HEK293 (cell line): Measurements from ENCODE around the gene ARHGEF37.

Experiments
- CTCF ChIA-PET: fragments of 350-600 bp; formaldehyde crosslinking; extraction: SDS; loops from one replicate; lab custom pipeline; 2021; ENCODE audit warnings: antibody characterized with exemption; lab: Yijun Ruan, JAX
- POLR2A ChIA-PET: fragments of 300-600 bp; formaldehyde crosslinking; extraction: SDS; loops from one replicate; lab custom pipeline; 2020; ENCODE audit warnings: antibody characterized with exemption, inconsistent platforms; lab: Yijun Ruan, JAX
- H3K27ac ChIP-seq: fragments of 200-500 bp; sonication (Bioruptor generic); 2 replicates; pipeline ENCODE4 v1.5.1; 2014; ENCODE audit warnings: low read depth, low read length, control low read depth, inconsistent platforms; ENCODE audit errors: extremely low read depth
- H3K36me3 ChIP-seq, 2 experiments: fragments of 200-500 bp in 1 of 2; sonication (Bioruptor generic) in 1 of 2; 1 replicate in 1 of 2; 2 replicates in 1 of 2; pipeline ENCODE4 v1.5.1; 2014 to 2017; ENCODE audit warnings: inconsistent platforms in 2 of 2, low read length in 2 of 2; ENCODE audit not compliant: control insufficient read depth in 2 of 2, insufficient read depth in 1 of 2
- H3K4me1 ChIP-seq: fragments of 200-500 bp; sonication (Bioruptor generic); 2 replicates; pipeline ENCODE4 v1.5.1; 2014; ENCODE audit warnings: mild to moderate bottlenecking, low read length, inconsistent platforms; ENCODE audit not compliant: control insufficient read depth, insufficient read depth
- H3K4me3 ChIP-seq: 2 replicates; pipeline ENCODE4 v1.5.1; 2011; ENCODE audit warnings: low read depth, mild to moderate bottlenecking, control low read depth, low read length, moderate library complexity
- H3K9me3 ChIP-seq: fragments of 200-500 bp; sonication (Bioruptor generic); 2 replicates; pipeline ENCODE4 v1.5.1; 2014; ENCODE audit warnings: low read depth, low read length, inconsistent platforms; ENCODE audit not compliant: control insufficient read depth, insufficient read depth
- CTCF ChIP-seq: fragments of 450-650 bp; formaldehyde crosslinking; IDR thresholded peaks from 2 replicates; pipeline ENCODE4 v1.5.1; 2016; ENCODE audit warnings: missing biosample characterization, missing genetic modification characterization
- EGR2 ChIP-seq: fragments of 450-650 bp; formaldehyde crosslinking; IDR thresholded peaks from 2 replicates; pipeline ENCODE4 v1.5.1; 2016; ENCODE audit warnings: low read depth, missing biosample characterization, missing genetic modification characterization
- IKZF3 ChIP-seq: fragments of 450-650 bp; IDR thresholded peaks from 2 replicates; pipeline ENCODE4 v1.5.0; 2018; ENCODE audit warnings: missing biosample characterization, mild to moderate bottlenecking, missing genetic modification characterization, moderate library complexity
- KLF10 ChIP-seq: fragments of 450-650 bp; IDR thresholded peaks from 2 replicates; pipeline ENCODE4 v1.5.1; 2018; ENCODE audit warnings: missing biosample characterization, mild to moderate bottlenecking, missing genetic modification characterization
- REPIN1 ChIP-seq: fragments of 450-650 bp; formaldehyde crosslinking; IDR thresholded peaks from 2 replicates; pipeline ENCODE4 v1.5.1; 2017; ENCODE audit warnings: missing biosample characterization, missing genetic modification characterization, low read depth
- SP7 ChIP-seq: fragments of 450-650 bp; formaldehyde crosslinking; IDR thresholded peaks from 2 replicates; pipeline ENCODE4 v1.5.1; 2016; ENCODE audit warnings: missing biosample characterization, missing genetic modification characterization
- ZBTB17 ChIP-seq: fragments of 450-650 bp; formaldehyde crosslinking; IDR thresholded peaks from 2 replicates; pipeline ENCODE4 v1.5.1; 2016; ENCODE audit warnings: missing biosample characterization, missing genetic modification characterization
- ZBTB21 ChIP-seq: fragments of 450-650 bp; formaldehyde crosslinking; IDR thresholded peaks from 2 replicates; pipeline ENCODE4 v1.5.1; 2017; ENCODE audit warnings: missing biosample characterization, missing genetic modification characterization
- ZBTB7A ChIP-seq: fragments of 450-650 bp; formaldehyde crosslinking; IDR thresholded peaks from 2 replicates; pipeline ENCODE4 v1.5.1; 2016; ENCODE audit warnings: low read depth, missing biosample characterization, missing genetic modification characterization
- ZFP3 ChIP-seq: fragments of 450-650 bp; formaldehyde crosslinking; IDR thresholded peaks from 2 replicates; pipeline ENCODE4 v1.5.1; 2016; ENCODE audit warnings: low read depth, missing biosample characterization, missing genetic modification characterization
- ZFP69B ChIP-seq: fragments of 450-650 bp; formaldehyde crosslinking; IDR thresholded peaks from 2 replicates; pipeline ENCODE4 v1.5.1; 2016; ENCODE audit warnings: missing biosample characterization, missing genetic modification characterization
- ZNF155 ChIP-seq: fragments of 450-650 bp; formaldehyde crosslinking; IDR thresholded peaks from 2 replicates; pipeline ENCODE4 v1.5.1; 2016; ENCODE audit warnings: missing biosample characterization, missing genetic modification characterization
- ZNF169 ChIP-seq: fragments of 450-650 bp; formaldehyde crosslinking; IDR thresholded peaks from 2 replicates; pipeline ENCODE4 v1.5.1; 2016; ENCODE audit warnings: missing biosample characterization, missing genetic modification characterization
- ZNF174 ChIP-seq: fragments of 450-650 bp; formaldehyde crosslinking; IDR thresholded peaks from 2 replicates; pipeline ENCODE4 v1.5.0; 2017; ENCODE audit warnings: missing biosample characterization, mild to moderate bottlenecking, missing genetic modification characterization
- ZNF2 ChIP-seq: fragments of 450-650 bp; formaldehyde crosslinking; IDR thresholded peaks from 2 replicates; pipeline ENCODE4 v1.5.1; 2016; ENCODE audit warnings: missing biosample characterization, missing genetic modification characterization
- ZNF223 ChIP-seq: fragments of 450-650 bp; formaldehyde crosslinking; IDR thresholded peaks from 2 replicates; pipeline ENCODE4 v1.5.1; 2016; ENCODE audit warnings: missing biosample characterization, missing genetic modification characterization
- ZNF391 ChIP-seq: fragments of 450-650 bp; formaldehyde crosslinking; IDR thresholded peaks from 2 replicates; pipeline ENCODE4 v1.5.1; 2016; ENCODE audit warnings: low read depth, missing biosample characterization, missing genetic modification characterization, borderline replicate concordance
- ZNF600 ChIP-seq: fragments of 450-650 bp; formaldehyde crosslinking; IDR thresholded peaks from 2 replicates; pipeline ENCODE4 v1.5.1; 2016; ENCODE audit warnings: missing biosample characterization, missing genetic modification characterization
- ZNF639 ChIP-seq: fragments of 450-650 bp; formaldehyde crosslinking; IDR thresholded peaks from 2 replicates; pipeline ENCODE4 v1.5.1; 2016; ENCODE audit warnings: missing biosample characterization, missing genetic modification characterization
- ZNF654 ChIP-seq: fragments of 450-650 bp; formaldehyde crosslinking; IDR thresholded peaks from 2 replicates; pipeline ENCODE4 v1.5.1; 2016; ENCODE audit warnings: low read depth, missing biosample characterization, missing genetic modification characterization
- ZNF660 ChIP-seq: fragments of 450-650 bp; IDR thresholded peaks from 2 replicates; pipeline ENCODE4 v1.5.1; 2018; ENCODE audit warnings: missing biosample characterization, mild to moderate bottlenecking, missing genetic modification characterization
- ZSCAN30 ChIP-seq: fragments of 450-650 bp; IDR thresholded peaks from 2 replicates; pipeline ENCODE4 v1.5.1; 2018; ENCODE audit warnings: missing biosample characterization, mild to moderate bottlenecking, missing genetic modification characterization, moderate library complexity

ARHGEF37 gene

GRCh38 chr5:149636861-149637246 lies 55.6 kb downstream of the ARHGEF37 start:
- no peaks in the 10 kb centered on the region for H3K36me3 ChIP-seq
- no peaks in the 10 kb centered on the region for H3K4me1 ChIP-seq
- TF ChIP-seq ZNF391 (0 out of 2 replicates have a peak, but pooled peaks have one; percentile 24), IKZF3 (tag by site-specific recombination) (peak; percentile 43; the same call in 1 of the 2 replicates), SP7 (peak; percentile 51), ZNF654 (peak; percentile 96), ZSCAN30 (tag by site-specific recombination) (0 out of 2 replicates have a peak, but pooled peaks have one; percentile 14), ZNF2 (tag by site-specific recombination) (peak; percentile 42; the same call in 1 of the 2 replicates), REPIN1 (tag by site-specific recombination) (0 out of 2 replicates have a peak, but pooled peaks have one; percentile 47), ZNF600 (no peak), ZBTB17 (tag by site-specific recombination) (peak; percentile 66; the same call in 1 of the 2 replicates), ZNF639 (tag by site-specific recombination) (no peak), ZNF660 (tag by site-specific recombination) (peak; percentile 68; the same call in 1 of the 2 replicates), KLF10 (tag by site-specific recombination) (no peak), CTCF (tag by site-specific recombination) (peak; percentile 95)
- ChIA-PET CTCF (interaction anchor here (0.6 to 18.8 kb wide), 24 partner anchors 11 to 491 kb away, joined by 3 to 263 read pairs (median 5); no protein-coding TSS in a partner anchor), POLR2A (interaction anchor here (0.5 to 0.6 kb wide), 2 partner anchors 193 to 197 kb away, joined by 3 read pairs; no protein-coding TSS in a partner anchor)
- no peak overlapping the region for H3K27ac ChIP-seq
- no peak overlapping the region for H3K4me3 ChIP-seq
- no peaks in the 10 kb centered on the region for H3K9me3 ChIP-seq

GRCh38 chr5:149638136-149638535 lies 56.8 kb downstream of the ARHGEF37 start:
- H3K36me3 ChIP-seq: no peaks in the 10 kb centered on the region
- no peak for TF ChIP-seq ZNF174 (tag by site-specific recombination)
- TF ChIP-seq ZBTB21: no peak
- no peak for TF ChIP-seq ZNF169 (tag by site-specific recombination)
- TF ChIP-seq ZNF155 (tag by site-specific recombination): no peak
- TF ChIP-seq, all 188 proteins: peak for 0
- Histone ChIP-seq H3K4me1 (no peaks in the 10 kb centered on the region), H3K4me3 (no peak overlapping the region), H3K9me3 (no peaks in the 10 kb centered on the region), H3K27ac (no peak overlapping the region)
- ChIA-PET CTCF (interaction anchor here (0.6 to 18.8 kb wide), 7 partner anchors 9 to 354 kb away, joined by 3 to 263 read pairs (median 4); no protein-coding TSS in a partner anchor), POLR2A (no interaction called here)

- TF ChIP-seq ZNF223 (tag by site-specific recombination) (no peak), ZFP3 (no peak), ZBTB7A (tag by site-specific recombination) (no peak), ZFP69B (tag by site-specific recombination) (no peak), EGR2 (tag by site-specific recombination) (no peak)
- Histone ChIP-seq H3K27ac (no peak overlapping the region), H3K9me3 (no peaks in the 10 kb centered on the region), H3K4me1 (no peaks in the 10 kb centered on the region), H3K4me3 (no peak overlapping the region), H3K36me3 (no peaks in the 10 kb centered on the region)
- POLR2A ChIA-PET: no interaction called here
- CTCF ChIA-PET: interaction anchor here (0.6 to 18.8 kb wide), 8 partner anchors 9 to 353 kb away, joined by 3 to 263 read pairs (median 4); no protein-coding TSS in a partner anchor
Observed at GRCh38 chr5:149638546-149639241, 57.4 kb downstream of the ARHGEF37 start.
